Mucosa of rectum (tissue), 2 donors: Measurements from ENCODE around the gene FKBP10.

Experiments
- H3K27ac ChIP-seq, 2 donors: one replicate each; pipeline ENCODE4 v1.7.0; 2013; ENCODE audit warnings: inconsistent platforms in 2 of 2, low read depth in 2 of 2, low read length in 2 of 2
- H3K27me3 ChIP-seq, 2 donors: one replicate each; pipeline ENCODE4 v1.7.0; 2013; ENCODE audit warnings: low read length in 2 of 2; ENCODE audit not compliant: control insufficient read depth in 2 of 2, insufficient read depth in 2 of 2
- H3K36me3 ChIP-seq, 2 donors: one replicate each; pipeline ENCODE4 v1.7.0; 2013; ENCODE audit warnings: low read length in 2 of 2; ENCODE audit not compliant: control insufficient read depth in 2 of 2, insufficient read depth in 2 of 2
- H3K4me1 ChIP-seq, 2 donors: one replicate each; pipeline ENCODE4 v1.7.0; 2013; ENCODE audit warnings: low read length in 2 of 2, mild to moderate bottlenecking in 1 of 2; ENCODE audit not compliant: control insufficient read depth in 2 of 2, insufficient read depth in 2 of 2
- H3K4me3 ChIP-seq, 2 donors: one replicate each; pipeline ENCODE4 v1.7.0; 2013; ENCODE audit warnings: low read length in 2 of 2
- H3K9ac ChIP-seq, 2 donors: one replicate each; pipeline ENCODE4 v1.7.0; 2013; ENCODE audit warnings: low read length in 2 of 2, low read depth in 1 of 2, mild to moderate bottlenecking in 1 of 2
- H3K9me3 ChIP-seq, 2 donors: one replicate each; pipeline ENCODE4 v1.7.0; 2013; ENCODE audit warnings: low read length in 2 of 2; ENCODE audit not compliant: control insufficient read depth in 2 of 2
- donor health status: healthy.
- donor health status: Normal muscosa, but diverticular disease.

FKBP10 gene

DNA sequence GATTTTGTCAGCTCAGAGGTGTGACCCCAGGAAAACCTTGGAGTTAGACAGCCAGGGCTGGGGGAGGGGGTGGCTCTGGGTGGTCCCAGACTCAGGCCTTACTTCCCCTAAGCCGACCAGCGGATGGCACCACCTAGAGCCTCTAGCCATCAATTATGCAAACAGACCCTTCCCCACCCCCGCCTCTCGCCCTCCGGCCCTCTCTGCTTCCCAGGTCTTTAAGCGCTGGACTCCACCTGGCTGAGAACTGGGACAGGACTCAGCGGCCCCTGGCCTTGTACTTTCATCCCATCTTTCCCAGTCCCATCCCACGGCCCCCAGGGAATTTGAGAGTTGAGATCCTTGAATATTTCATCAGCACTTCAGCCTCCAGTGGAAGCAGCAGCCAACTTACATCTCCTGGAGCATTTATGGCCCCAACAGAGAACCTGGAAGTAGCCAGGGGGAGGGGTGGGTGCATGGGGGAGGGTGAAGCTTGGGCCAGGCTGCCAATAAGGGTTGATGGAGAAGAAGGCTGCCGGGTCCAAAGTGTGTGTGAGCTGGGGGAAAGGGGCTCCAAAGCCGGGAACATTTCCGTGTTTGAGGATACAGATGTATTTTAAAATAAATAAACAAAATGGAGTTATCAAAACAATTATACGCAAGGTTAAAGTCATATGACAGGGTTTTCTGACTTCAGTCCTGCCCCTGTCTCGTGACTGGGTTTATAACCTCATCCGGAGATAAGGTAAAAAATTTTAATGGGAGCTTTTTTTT, 18.8 kb upstream of the FKBP10 start:
- Histone ChIP-seq H3K9ac (peak overlapping the region; percentile 61 to 83), H3K36me3 (no peaks in the 10 kb centered on the region), H3K27ac (peak overlapping the region; percentile 89 to 97), H3K4me1 (peaks cover 22 to 31% of the 10 kb centered on the region in 2 donors), H3K9me3 (no peaks in the 10 kb centered on the region), H3K4me3 (peak overlapping the region; percentile 53 to 65), H3K27me3 (no peaks in the 10 kb centered on the region)

DNA sequence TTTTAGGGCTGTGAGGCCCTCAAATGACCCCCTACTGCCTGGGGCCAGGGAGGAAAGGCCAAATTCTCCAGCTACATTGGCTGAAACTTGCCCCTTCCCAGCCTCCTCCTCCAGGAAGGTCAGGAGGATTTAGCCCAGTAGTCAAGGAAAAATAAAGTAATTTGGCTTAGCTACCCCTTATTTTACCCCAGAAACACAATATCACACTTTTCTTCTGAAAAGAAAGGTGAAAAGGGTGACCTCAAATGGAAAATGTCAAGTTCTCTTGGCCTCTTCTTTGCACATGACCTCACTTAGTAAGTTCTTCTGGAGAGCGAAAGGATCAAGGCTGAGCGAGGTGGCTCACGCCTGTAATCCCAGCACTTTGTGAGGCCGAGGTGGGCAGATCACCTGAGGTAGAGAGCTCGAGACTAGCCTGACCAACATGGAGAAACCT, 18.2 kb upstream of the FKBP10 start:
- peak overlapping the region; percentile 89 to 97 for H3K27ac ChIP-seq
- H3K4me1 ChIP-seq = peaks cover 22 to 34% of the 10 kb centered on the region in 2 donors
- peak overlapping the region in 1 of 2 donors; percentile 3 for H3K4me3 ChIP-seq
- H3K36me3 ChIP-seq = no peaks in the 10 kb centered on the region
- H3K9me3 ChIP-seq = no peaks in the 10 kb centered on the region
- H3K9ac ChIP-seq = peak overlapping the region in 1 of 2 donors; percentile 43
- H3K27me3 ChIP-seq = no peaks in the 10 kb centered on the region

DNA sequence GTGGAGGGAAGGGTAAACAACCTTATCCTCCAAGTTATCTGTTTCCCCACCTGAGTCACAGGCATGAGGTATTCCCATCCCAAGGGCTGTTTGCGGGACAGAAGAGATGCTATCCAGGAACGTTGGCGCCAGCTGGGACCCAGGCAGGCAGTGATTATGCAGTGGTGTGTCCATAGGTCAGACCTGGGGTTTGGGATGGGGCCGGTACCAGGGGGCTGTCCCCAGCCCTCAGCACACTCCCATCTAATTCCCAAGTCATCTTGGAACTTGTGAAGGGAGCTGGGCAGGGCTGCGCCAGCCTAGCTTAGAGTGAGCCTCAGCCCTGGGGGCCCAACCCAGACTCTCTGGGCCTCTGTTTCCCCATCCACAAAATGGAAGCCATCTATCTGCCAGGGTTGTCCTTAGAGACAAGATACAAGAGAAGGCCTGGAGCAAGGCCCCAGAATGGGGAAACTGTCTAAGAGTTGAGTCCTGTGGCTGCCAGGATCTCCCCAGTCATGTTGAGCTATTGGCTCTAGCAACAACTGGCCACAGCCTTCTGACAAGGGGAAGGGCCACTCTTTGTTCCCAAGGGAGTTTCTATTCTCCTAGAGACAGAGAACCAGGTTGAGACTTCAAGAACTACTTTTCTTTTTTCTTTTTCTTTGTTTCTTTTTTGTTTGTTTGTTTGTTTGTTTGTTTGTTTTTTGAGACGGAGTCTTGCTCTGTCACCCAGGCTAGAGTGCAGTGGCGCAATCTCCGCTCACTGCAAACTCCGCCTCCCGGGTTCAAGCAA, 16.5 kb upstream of the FKBP10 start:
- no peak overlapping the region for H3K4me3 ChIP-seq
- no peaks in the 10 kb centered on the region for H3K27me3 ChIP-seq
- no peak overlapping the region for H3K9ac ChIP-seq
- H3K36me3 ChIP-seq = no peaks in the 10 kb centered on the region
- no peak overlapping the region for H3K27ac ChIP-seq
- H3K9me3 ChIP-seq = no peaks in the 10 kb centered on the region
- H3K4me1 ChIP-seq = peaks cover 28 to 47% of the 10 kb centered on the region in 2 donors

DNA sequence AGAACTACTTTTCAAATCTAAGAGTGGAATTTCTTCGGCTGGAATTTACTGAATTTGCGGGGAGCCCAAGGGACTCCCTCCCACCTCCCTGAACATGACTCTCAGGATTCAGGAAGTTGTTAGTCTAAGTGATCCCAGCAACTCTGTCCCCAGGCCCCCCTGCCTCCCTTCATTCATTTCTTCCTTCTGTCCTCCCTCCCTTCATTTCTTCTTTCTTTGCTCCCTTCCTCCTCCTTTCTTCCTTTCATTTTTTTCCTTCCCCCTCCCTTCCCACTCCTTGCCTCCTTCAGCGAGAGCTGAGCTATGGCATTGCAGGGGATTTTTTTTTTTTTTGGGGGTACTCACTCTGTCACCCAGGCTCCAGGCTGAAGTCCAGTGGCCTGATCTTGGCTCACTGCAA, 15.4 kb upstream of the FKBP10 start:
- no peaks in the 10 kb centered on the region for H3K36me3 ChIP-seq

DNA sequence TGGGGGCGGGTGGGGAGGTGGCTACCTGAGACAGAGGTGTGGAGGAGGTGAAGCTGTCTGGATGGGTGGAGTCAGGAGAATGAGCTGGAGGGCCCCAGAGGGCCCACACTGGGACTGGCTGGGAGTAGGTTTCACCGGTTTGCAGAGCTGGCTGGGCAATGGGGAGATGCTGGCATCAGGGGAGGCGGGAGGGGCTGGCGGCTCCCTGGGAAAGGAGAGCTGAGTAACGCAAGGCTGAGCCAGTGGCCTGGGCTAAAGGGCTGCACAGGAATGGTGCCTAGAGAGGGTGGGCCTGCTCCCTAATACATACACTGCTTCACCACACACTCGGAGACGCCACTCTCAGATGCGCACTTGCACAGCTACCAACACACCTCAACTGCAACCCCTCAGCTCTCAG, 13.4 kb upstream of the FKBP10 start:
- H3K36me3 ChIP-seq = no peaks in the 10 kb centered on the region
- H3K9me3 ChIP-seq = no peaks in the 10 kb centered on the region
- H3K4me3 ChIP-seq = no peak overlapping the region
- H3K4me1 ChIP-seq = peaks cover 8 to 25% of the 10 kb centered on the region in 2 donors
- H3K27me3 ChIP-seq = no peaks in the 10 kb centered on the region
- no peak overlapping the region for H3K27ac ChIP-seq
- no peak overlapping the region for H3K9ac ChIP-seq

More for the DNA sequence above, 15.4 kb upstream of the FKBP10 start:
- H3K9ac ChIP-seq = no peak overlapping the region
- no peaks in the 10 kb centered on the region for H3K27me3 ChIP-seq
- no peak overlapping the region for H3K4me3 ChIP-seq
- H3K4me1 ChIP-seq = peaks cover 23 to 45% of the 10 kb centered on the region in 2 donors
- H3K27ac ChIP-seq = peak overlapping the region; percentile 38 to 54
- no peaks in the 10 kb centered on the region for H3K9me3 ChIP-seq

DNA sequence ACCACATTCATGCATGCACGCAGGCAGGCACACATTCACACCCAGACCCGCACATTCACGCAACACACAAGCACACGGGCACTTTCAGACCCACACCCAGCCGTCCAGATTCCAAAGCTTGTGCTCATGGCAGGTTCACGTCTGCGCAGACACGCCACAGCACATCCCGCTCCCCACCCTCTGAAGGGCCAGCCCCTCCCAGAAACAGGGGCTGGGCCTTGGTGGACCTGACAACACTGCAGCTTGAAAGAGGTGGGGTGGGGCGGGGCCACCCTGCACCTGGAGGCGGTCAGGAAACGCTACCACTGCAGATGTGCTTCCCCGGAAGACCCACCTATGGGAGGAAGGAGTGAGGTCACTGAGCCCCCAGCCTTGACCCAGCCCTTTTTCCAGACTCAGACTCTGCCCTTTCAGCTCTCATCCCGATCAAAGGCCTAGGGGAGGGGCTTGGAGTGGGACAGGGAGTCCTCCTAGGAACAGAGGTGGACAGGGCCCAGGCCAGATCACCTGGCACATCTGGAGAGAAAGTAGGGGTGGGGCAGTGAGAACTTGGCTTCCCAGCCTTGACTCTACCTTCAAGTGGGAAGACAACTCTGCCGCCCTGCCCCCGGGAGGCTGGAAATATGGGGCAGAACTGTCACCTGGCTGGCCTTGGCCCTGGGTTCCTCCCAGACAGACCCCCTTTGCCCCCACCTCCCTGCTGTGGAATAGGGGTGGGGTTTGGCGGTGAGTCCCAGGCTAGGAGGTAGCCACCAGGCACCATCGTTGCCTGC, 12.0 kb upstream of the FKBP10 start:
- Histone ChIP-seq H3K4me1 (peaks cover 8 to 21% of the 10 kb centered on the region in 2 donors), H3K27me3 (no peaks in the 10 kb centered on the region), H3K9me3 (no peaks in the 10 kb centered on the region), H3K27ac (peak overlapping the region; percentile 91 to 92), H3K4me3 (peak overlapping the region; percentile 30 to 52), H3K36me3 (no peaks in the 10 kb centered on the region), H3K9ac (peak overlapping the region; percentile 41 to 68)

DNA sequence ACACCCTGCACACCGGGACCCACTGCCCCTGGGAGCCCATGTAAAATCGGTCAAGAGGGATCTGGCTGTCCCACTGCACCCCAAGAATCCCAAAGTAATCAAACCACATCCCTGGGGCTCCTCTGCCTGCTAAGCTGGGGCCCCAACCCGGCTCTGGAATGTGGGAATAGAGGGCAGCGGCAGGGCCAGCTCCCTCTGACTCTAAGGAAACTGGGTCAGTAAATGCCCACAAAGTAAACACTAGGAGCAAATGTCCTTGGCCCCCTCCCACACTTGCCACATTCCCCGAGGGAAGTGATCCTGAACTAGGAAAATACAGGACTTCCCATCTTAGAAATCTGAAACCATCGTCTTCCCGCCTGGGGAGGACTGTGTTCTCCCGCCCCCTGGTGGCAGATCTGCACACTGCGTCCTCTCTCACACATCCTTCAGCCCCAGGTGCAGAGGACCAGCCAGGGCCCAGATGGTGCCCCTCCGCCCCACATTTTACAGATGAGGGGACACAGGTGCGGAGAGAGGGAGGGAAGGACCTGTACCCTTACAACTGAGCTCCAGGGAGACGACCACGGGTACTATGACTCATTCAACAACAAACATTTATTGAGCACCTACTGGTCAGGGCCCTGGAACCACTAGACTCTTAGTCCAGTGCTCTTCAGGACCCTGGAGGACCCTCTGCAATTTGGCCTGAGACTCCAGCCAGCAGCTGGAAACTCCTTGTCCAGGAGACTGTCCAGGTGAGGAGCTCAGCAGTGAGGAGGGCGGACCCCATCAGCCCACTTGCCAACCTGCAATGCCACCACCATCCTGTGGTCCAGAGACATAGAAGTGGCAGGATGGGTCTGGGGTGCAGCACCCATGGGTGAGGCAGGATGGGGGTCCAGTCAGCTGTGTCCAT, 11.2 kb upstream of the FKBP10 start:
- Histone ChIP-seq H3K27ac (peak overlapping the region; percentile 91 to 92), H3K36me3 (no peaks in the 10 kb centered on the region), H3K4me3 (peak overlapping the region; percentile 30 to 52), H3K9me3 (no peaks in the 10 kb centered on the region), H3K4me1 (peaks cover 12 to 26% of the 10 kb centered on the region in 2 donors), H3K27me3 (no peaks in the 10 kb centered on the region), H3K9ac (peak overlapping the region; percentile 41 to 68)

DNA sequence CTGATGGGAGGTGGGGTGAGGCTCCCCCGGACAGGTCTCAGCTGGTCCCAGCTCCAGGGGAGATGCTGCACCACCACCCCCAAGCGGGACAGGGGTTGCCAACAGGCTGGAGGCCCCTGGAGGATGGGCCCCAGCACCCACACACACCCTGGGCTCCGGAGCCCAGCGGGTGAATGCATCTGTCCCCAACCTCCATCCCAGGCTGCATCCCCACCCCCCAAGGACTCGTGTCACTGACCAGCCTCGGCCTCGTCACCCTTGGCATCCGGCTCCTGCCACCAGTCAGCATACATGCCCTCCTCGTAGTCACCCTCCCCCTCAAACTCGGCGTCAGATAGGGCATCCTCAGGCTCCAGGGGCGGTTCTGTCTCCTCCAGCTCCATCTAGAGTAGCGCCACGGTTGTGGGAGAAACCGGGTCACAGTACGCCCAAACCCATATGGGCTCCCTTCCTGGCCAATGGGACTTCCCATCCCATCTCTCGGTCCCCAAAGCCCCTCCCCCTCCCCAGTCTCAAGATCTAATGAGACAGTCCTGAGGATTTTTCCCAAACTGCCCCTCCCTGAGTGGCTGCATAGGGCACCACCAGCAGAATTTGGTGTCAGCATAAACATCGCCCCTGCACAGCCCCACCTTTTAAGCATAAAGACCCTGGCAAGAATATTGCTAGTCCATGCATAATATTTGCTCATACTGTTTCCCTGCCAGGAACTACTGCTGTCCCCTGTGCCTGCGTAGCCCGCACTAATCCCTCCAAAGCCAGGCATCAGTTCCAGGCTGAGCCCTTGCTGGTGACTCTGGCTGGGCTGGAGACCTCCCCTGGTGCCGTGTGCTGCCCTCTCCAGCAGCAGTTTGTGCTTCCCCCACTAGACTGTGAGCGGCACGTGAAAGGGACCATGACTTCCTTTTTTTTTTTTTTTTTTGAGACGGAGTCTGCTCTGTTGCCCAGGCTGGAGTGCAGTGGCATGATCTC, 9.5 kb upstream of the FKBP10 start:
- Histone ChIP-seq H3K27me3 (no peaks in the 10 kb centered on the region), H3K27ac (no peak overlapping the region), H3K4me1 (peaks cover 19 to 38% of the 10 kb centered on the region in 2 donors), H3K36me3 (no peaks in the 10 kb centered on the region), H3K4me3 (no peak overlapping the region), H3K9ac (no peak overlapping the region), H3K9me3 (no peaks in the 10 kb centered on the region)
